GM18907 (cell line): ENCODE results near the gene PTPRN2.

Source experiments
- ATAC-seq: cut with Tn5 transposase; IDR thresholded peaks from one replicate; pipeline ENCODE4 v1.9.1; 2021; ENCODE audit warnings: mild to moderate bottlenecking, moderate library complexity; ENCODE audit not compliant: unreplicated experiment

The PTPRN2 gene

GRCh38 chr7:157640144-157640543 is 947.5 kb downstream of the PTPRN2 start:
- ATAC-seq: no peak

- ATAC-seq: no peak
Observed at GRCh38 chr7:157638563-157638962, 949.1 kb downstream of the PTPRN2 start.

- no peak for ATAC-seq
Observed at GRCh38 chr7:157637216-157637949, 950.2 kb downstream of the PTPRN2 start.

- ATAC-seq: no peak
Observed at GRCh38 chr7:157635669-157636068, 952.0 kb downstream of the PTPRN2 start.

- no peak for ATAC-seq
Observed at GRCh38 chr7:157635148-157635500, 952.5 kb downstream of the PTPRN2 start.

- no peak for ATAC-seq
Observed at GRCh38 chr7:157634401-157635147, 953.0 kb downstream of the PTPRN2 start.

- ATAC-seq: no peak
Observed at GRCh38 chr7:157633465-157634185, 954.0 kb downstream of the PTPRN2 start.

- no peak for ATAC-seq
Observed at GRCh38 chr7:157630301-157630853, 957.2 kb downstream of the PTPRN2 start.

GRCh38 chr7:157628456-157628855 is 959.2 kb downstream of the PTPRN2 start:
- no peak for ATAC-seq

- ATAC-seq: no peak
Observed at GRCh38 chr7:157627646-157628045, 960.0 kb downstream of the PTPRN2 start.

GRCh38 chr7:157627033-157627432 is 960.6 kb downstream of the PTPRN2 start:
- no peak for ATAC-seq

- no peak for ATAC-seq
Observed at GRCh38 chr7:157625973-157626742, 961.5 kb downstream of the PTPRN2 start.

GRCh38 chr7:157623556-157623955 is 964.1 kb downstream of the PTPRN2 start:
- no peak for ATAC-seq

- no peak for ATAC-seq
Observed at GRCh38 chr7:157622408-157623205, 965.0 kb downstream of the PTPRN2 start.

GRCh38 chr7:157622000-157622399 is 965.6 kb downstream of the PTPRN2 start:
- ATAC-seq: no peak

- ATAC-seq: no peak
Observed at GRCh38 chr7:157621131-157621681, 966.4 kb downstream of the PTPRN2 start.

- ATAC-seq: no peak
Observed at GRCh38 chr7:157620616-157621015, 967.0 kb downstream of the PTPRN2 start.

GRCh38 chr7:157619753-157620525 is 967.7 kb downstream of the PTPRN2 start:
- no peak for ATAC-seq
